ENCODE results near the gene CDH4.

The CDH4 gene

GRCh38 chr20:61499859-61500554, 247.9 kb downstream of the CDH4 start:
- DNase-seq, result no peak

GRCh38 chr20:61500791-61501321, 248.8 kb downstream of the CDH4 start:
- no peak for DNase-seq

- no peak for DNase-seq
Observed at GRCh38 chr20:61502433-61502832, 250.4 kb downstream of the CDH4 start.

- no peak for DNase-seq
Observed at GRCh38 chr20:61503106-61503505, 251.0 kb downstream of the CDH4 start.

- no peak for DNase-seq
Observed at GRCh38 chr20:61505508-61505907, 253.4 kb downstream of the CDH4 start.

- DNase-seq, result no peak
Observed at GRCh38 chr20:61507778-61508177, 255.7 kb downstream of the CDH4 start.

GRCh38 chr20:61508301-61509096, 256.4 kb downstream of the CDH4 start:
- DNase-seq, result no peak

GRCh38 chr20:61510778-61511330, 258.8 kb downstream of the CDH4 start:
- no peak for DNase-seq

GRCh38 chr20:61512475-61512874, 260.4 kb downstream of the CDH4 start:
- no peak for DNase-seq

GRCh38 chr20:61513124-61514017, 261.3 kb downstream of the CDH4 start:
- no peak for DNase-seq

GRCh38 chr20:61514018-61514365, 261.9 kb downstream of the CDH4 start:
- no peak for DNase-seq

- DNase-seq, result no peak
Observed at GRCh38 chr20:61514396-61514795, 262.3 kb downstream of the CDH4 start.

- no peak for DNase-seq
Observed at GRCh38 chr20:61514805-61515505, 262.9 kb downstream of the CDH4 start.

- DNase-seq, result no peak
Observed at GRCh38 chr20:61515922-61516321, 263.9 kb downstream of the CDH4 start.

- DNase-seq, result no peak
Observed at GRCh38 chr20:61516346-61517208, 264.5 kb downstream of the CDH4 start.

GRCh38 chr20:61517419-61517818, 265.4 kb downstream of the CDH4 start:
- no peak for DNase-seq

- DNase-seq, result no peak
Observed at GRCh38 chr20:61518424-61518951, 266.4 kb downstream of the CDH4 start.

GRCh38 chr20:61519488-61519887, 267.4 kb downstream of the CDH4 start:
- no peak for DNase-seq

- DNase-seq, result no peak
Observed at GRCh38 chr20:61520076-61520892, 268.2 kb downstream of the CDH4 start.

- no peak for DNase-seq
Observed at GRCh38 chr20:61520893-61521460, 268.9 kb downstream of the CDH4 start.

Measured in NCI-H1105 (cell line).